OCI-LY7 (cell line): ENCODE measurements around the gene GRAMD2A.

ENCODE experiments used
- CTCF ChIP-seq: fragments of 200-600 bp; sonication (generic); conservative IDR thresholded peaks from 2 replicates; pipeline ENCODE4 v1.5.1; 2014; ENCODE audit warnings: mild to moderate bottlenecking, antibody characterized with exemption, low read length, moderate library complexity, mixed read lengths
- EZH2phosphoT487 ChIP-seq: fragments of 200-600 bp; sonication (generic); IDR thresholded peaks from 2 replicates; pipeline ENCODE4 v1.6.1; 2018; ENCODE audit warnings: low read depth, borderline replicate concordance, mild to moderate bottlenecking, mixed run types, antibody characterized with exemption, low read length, moderate library complexity, mixed read lengths

- no peak for TF ChIP-seq CTCF
- no peak for TF ChIP-seq EZH2phosphoT487
Observed at GRCh38 chr15:72146934-72147333, 50.7 kb downstream of the GRAMD2A start.
